H1 (cell line): ENCODE measurements around the gene SRSF3. TPM values are rescaled to one million over a fixed set of nuclear protein-coding genes. Genes with fewer than 3 reads are reported as not detected.

Experiments
- CHD7 ChIP-seq: fragments of 300-600 bp; sonication (generic); IDR thresholded peaks from 2 replicates; pipeline ENCODE4 v1.7.1; 2012; ENCODE audit warnings: low read length, moderate library complexity, mild to moderate bottlenecking, inconsistent platforms; ENCODE audit not compliant: insufficient replicate concordance
- PHF8 ChIP-seq: fragments of 200-600 bp; sonication (generic); conservative IDR thresholded peaks from 2 replicates; pipeline ENCODE4 v1.7.1; 2012; ENCODE audit warnings: low read depth, mild to moderate bottlenecking, inconsistent platforms, low read length, moderate library complexity
- polyA plus RNA-seq, 7 experiments: library from polyadenylated mRNA; depleted of rRNA in 3 of 7; stranded (reverse) in 5 of 7; unstranded in 2 of 7; fragments of >200 nt in 5 of 7; fragments of 200-250 nt in 2 of 7; gene quantifications; 1 replicate in 5 of 7; 2 replicates in 1 of 7; 4 replicates in 1 of 7; pipeline versions ENCODE4 v1.2.1 to v1.2.3, GENCODE V29; 2011 to 2013; ENCODE audit warnings: missing spikeins in 2 of 7, mixed read lengths in 2 of 7
- total RNA-seq: library from RNA; stranded (reverse); fragmentation: NEBNext Ultra II Directional; extraction: Animal tissue kit (Norgen Biotek cat#: 25700); gene quantifications from 2 replicates; pipeline ENCODE4 v1.2.1, GENCODE V29; 2021

The SRSF3 gene
- total and polyA plus RNA-seq, 2 of the 8 experiments (the other 6 are each of a cell fraction or from before 2014, with no cell fraction given) = 471 to 689 TPM

GRCh38 chr6:36629784-36630183, 35.6 kb downstream of the SRSF3 start (continued):
- TF ChIP-seq CHD7 (no peak), PHF8 (no peak)
